H1 (cell line): ENCODE measurements around the gene ATG16L1. TPM values are rescaled to one million over a fixed set of nuclear protein-coding genes. Genes with fewer than 3 reads are reported as not detected.

ENCODE experiments used
- CTCF ChIA-PET: fragments of 300-600 bp; sonication (Branson Sonifier 250); formaldehyde crosslinking; loops from one replicate; lab custom pipeline; 2021; ENCODE audit not compliant: partially characterized antibody; lab: Charles Lee
- POLR2A ChIA-PET: fragments of 300-600 bp; sonication (Branson Sonifier 250); formaldehyde crosslinking; loops from one replicate; lab custom pipeline; 2021; ENCODE audit warnings: inconsistent platforms; ENCODE audit not compliant: partially characterized antibody; lab: Charles Lee
- DNase-seq, 2 experiments: peaks; one replicate each; pipeline versions ENCODE4 v3.0.0 to v3.0.0-alpha.2; 2010 to 2022; ENCODE audit warnings: low spot score in 2 of 2, low read depth in 1 of 2, mixed read lengths in 1 of 2
- FAIRE-seq: peaks from 2 replicates; lab custom pipeline; 2011; peaks lifted over from hg19 to GRCh38; lab: Jason Lieb, UNC
- H2AFZ ChIP-seq: 2 replicates; pipeline ENCODE4 v1.8.1; 2012; ENCODE audit warnings: low read length, inconsistent platforms
- H2AK5ac ChIP-seq: 2 replicates; pipeline ENCODE4 v1.6.1; 2013; ENCODE audit warnings: low read depth, low read length
- H2BK120ac ChIP-seq: replicated peaks from 2 replicates; pipeline ENCODE3; 2013; ENCODE audit warnings: low read depth, low read length, inconsistent platforms
- H2BK12ac ChIP-seq: 2 replicates; pipeline ENCODE4 v1.6.1; 2013; ENCODE audit warnings: low read depth, low read length
- H2BK15ac ChIP-seq: 2 replicates; pipeline ENCODE4 v1.6.1; 2013; ENCODE audit warnings: low read length
- H2BK20ac ChIP-seq: 2 replicates; pipeline ENCODE4 v1.6.1; 2013; ENCODE audit warnings: low read length
- H2BK5ac ChIP-seq: 2 replicates; pipeline ENCODE4 v1.6.1; 2013; ENCODE audit warnings: low read depth, low read length
- H3K14ac ChIP-seq: 2 replicates; pipeline ENCODE4 v1.6.1; 2013; ENCODE audit warnings: inconsistent platforms; ENCODE audit not compliant: insufficient read length
- H3K18ac ChIP-seq: 2 replicates; pipeline ENCODE4 v1.6.1; 2013; ENCODE audit warnings: low read length; ENCODE audit errors: extremely low read depth
- H3K23ac ChIP-seq: 2 replicates; pipeline ENCODE4 v1.6.1; 2013; ENCODE audit warnings: inconsistent platforms; ENCODE audit not compliant: insufficient read length
- H3K23me2 ChIP-seq: 2 replicates; pipeline ENCODE4 v1.6.1; 2013; ENCODE audit warnings: low read depth, low read length
- H3K27ac ChIP-seq: 2 replicates; pipeline ENCODE4 v1.6.1; 2011; ENCODE audit warnings: low read depth, low read length, inconsistent platforms
- H3K27me3 ChIP-seq, 4 experiments: replicated peaks in 1 of 4; 1 replicate in 1 of 4; 2 replicates in 3 of 4; pipeline versions ENCODE4 v1.6.1 to v1.8.1; 2011 to 2013; ENCODE audit warnings: low read length in 3 of 4, mild to moderate bottlenecking in 3 of 4, inconsistent platforms in 2 of 4, mixed read lengths in 2 of 4, moderate library complexity in 1 of 4; ENCODE audit not compliant: control insufficient read depth in 3 of 4, insufficient read depth in 3 of 4; ENCODE audit errors: extremely low read depth in 1 of 4
- H3K36me3 ChIP-seq, 4 experiments: 2 replicates each; pipeline versions ENCODE4 v1.6.1 to v1.8.1; 2011 to 2013; ENCODE audit warnings: mild to moderate bottlenecking in 4 of 4, low read length in 3 of 4, moderate library complexity in 2 of 4, control low read depth in 1 of 4, inconsistent platforms in 1 of 4; ENCODE audit not compliant: insufficient read depth in 4 of 4, control insufficient read depth in 2 of 4
- H3K4ac ChIP-seq: replicated peaks from 2 replicates; pipeline ENCODE3; 2013; ENCODE audit warnings: low read length, low read depth, mixed read lengths, inconsistent platforms; ENCODE audit not compliant: insufficient read length
- H3K4me1 ChIP-seq, 4 experiments: replicated peaks in 1 of 4; 1 replicate in 1 of 4; 2 replicates in 3 of 4; pipeline versions ENCODE4 v1.6.1 to v1.8.1; 2011 to 2013; ENCODE audit warnings: low read length in 3 of 4, inconsistent platforms in 2 of 4, mixed read lengths in 1 of 4; ENCODE audit not compliant: insufficient read depth in 4 of 4, control insufficient read depth in 3 of 4
- H3K4me2 ChIP-seq, 2 experiments: 2 replicates each; pipeline versions ENCODE4 v1.6.1 to v1.8.1; 2011 to 2013; ENCODE audit warnings: low read depth in 2 of 2, low read length in 2 of 2, control low read depth in 1 of 2, inconsistent platforms in 1 of 2, mild to moderate bottlenecking in 1 of 2; ENCODE audit not compliant: insufficient read depth in 1 of 2
- H3K4me3 ChIP-seq, 4 experiments: fragments of 200-600, 300-600 bp in 1 of 4; sonication (generic), shearing (Covaris generic), sonication (Bioruptor Twin) in 1 of 4; 2 replicates each; pipeline versions ENCODE4 v1.5.1 to v1.8.1; 2011 to 2016; ENCODE audit warnings: low read length in 4 of 4, low read depth in 3 of 4, control low read depth in 2 of 4, inconsistent platforms in 2 of 4, mild to moderate bottlenecking in 2 of 4, mixed read lengths in 1 of 4, moderate library complexity in 1 of 4; ENCODE audit not compliant: insufficient read depth in 2 of 4; ENCODE audit errors: extremely low read depth in 1 of 4
- H3K56ac ChIP-seq: replicated peaks from 2 replicates; pipeline ENCODE3; 2013; ENCODE audit warnings: low read depth, mild to moderate bottlenecking, mixed read lengths, low read length, inconsistent platforms; ENCODE audit not compliant: insufficient read length
- H3K79me1 ChIP-seq: 2 replicates; pipeline ENCODE4 v1.6.1; 2013; ENCODE audit warnings: low read depth, low read length, control low read depth
- H3K79me2 ChIP-seq, 2 experiments: 2 replicates each; pipeline versions ENCODE4 v1.6.1 to v1.8.1; 2012 to 2013; ENCODE audit warnings: low read length in 2 of 2, mild to moderate bottlenecking in 2 of 2, inconsistent platforms in 1 of 2; ENCODE audit not compliant: insufficient read depth in 2 of 2, control insufficient read depth in 1 of 2
- H3K9ac ChIP-seq, 4 experiments: replicated peaks in 1 of 4; 1 replicate in 1 of 4; 2 replicates in 3 of 4; pipeline versions ENCODE4 v1.6.1 to v1.8.1; 2011 to 2013; ENCODE audit warnings: low read depth in 3 of 4, low read length in 3 of 4, control low read depth in 2 of 4, mild to moderate bottlenecking in 2 of 4, moderate library complexity in 2 of 4, inconsistent platforms in 1 of 4; ENCODE audit errors: extremely low read depth in 1 of 4
- H3K9me3 ChIP-seq, 2 experiments: 2 replicates each; pipeline versions ENCODE4 v1.6.1 to v1.8.1; 2012 to 2013; ENCODE audit warnings: mild to moderate bottlenecking in 2 of 2, moderate library complexity in 2 of 2, control low read depth in 1 of 2, inconsistent platforms in 1 of 2, low read depth in 1 of 2, low read length in 1 of 2, mixed read lengths in 1 of 2; ENCODE audit not compliant: insufficient read depth in 2 of 2
- H4K20me1 ChIP-seq, 2 experiments: replicated peaks in 1 of 2; 2 replicates each; pipeline versions ENCODE3 to v1.8.1; 2011 to 2013; ENCODE audit warnings: inconsistent platforms in 2 of 2, low read length in 2 of 2, mild to moderate bottlenecking in 1 of 2; ENCODE audit not compliant: insufficient read depth in 2 of 2, control insufficient read depth in 1 of 2
- H4K5ac ChIP-seq: 2 replicates; pipeline ENCODE4 v1.6.1; 2013; ENCODE audit warnings: low read length, low read depth, mixed read lengths, inconsistent platforms; ENCODE audit not compliant: insufficient read length
- H4K8ac ChIP-seq: 2 replicates; pipeline ENCODE4 v1.8.0; 2013; ENCODE audit warnings: mild to moderate bottlenecking, moderate library complexity, low read length, inconsistent platforms; ENCODE audit not compliant: insufficient read depth; ENCODE audit errors: extremely low read depth
- H4K91ac ChIP-seq: replicated peaks from 2 replicates; pipeline ENCODE3; 2013; ENCODE audit warnings: low read length, mixed read lengths, inconsistent platforms; ENCODE audit not compliant: insufficient read length
- EP300 ChIP-seq, 2 experiments: IDR thresholded peaks; 1 replicate in 1 of 2; 2 replicates in 1 of 2; pipeline ENCODE4 v1.6.1; 2011 to 2012; ENCODE audit warnings: low read depth in 2 of 2, low read length in 2 of 2, mild to moderate bottlenecking in 2 of 2, borderline replicate concordance in 1 of 2, inconsistent platforms in 1 of 2, moderate library complexity in 1 of 2
- KDM5A ChIP-seq: fragments of 200-600 bp; IDR thresholded peaks from 2 replicates; pipeline ENCODE4 v1.7.1; 2012; ENCODE audit warnings: mild to moderate bottlenecking, low read length, inconsistent platforms, mixed read lengths
- POLR2AphosphoS5 ChIP-seq: IDR thresholded peaks from 2 replicates; pipeline ENCODE4 v1.6.1; 2011; ENCODE audit warnings: low read depth, low read length
- SP1 ChIP-seq: IDR thresholded peaks from 2 replicates; pipeline ENCODE4 v1.6.1; 2011; ENCODE audit warnings: low read depth, low read length
- TBP ChIP-seq: IDR thresholded peaks from 2 replicates; pipeline ENCODE4 v1.6.1; 2011; ENCODE audit warnings: low read depth, low read length, improper control_type of control experiment
- TEAD4 ChIP-seq: IDR thresholded peaks from 2 replicates; pipeline ENCODE4 v1.6.1; 2012; ENCODE audit warnings: low read depth, low read length, inconsistent platforms, mixed read lengths
- YY1 ChIP-seq: IDR thresholded peaks from 2 replicates; pipeline ENCODE4 v1.6.1; 2011; ENCODE audit warnings: low read depth, mild to moderate bottlenecking, low read length
- WGBS, 2 experiments: shearing (Covaris generic) in 1 of 2; methylation state at CpG; one replicate each; pipeline versions ENCODE4 v1.1.6 to v1.1.7; 2013 to 2015; ENCODE audit warnings: low lambda C conversion rate in 2 of 2, mixed read lengths in 2 of 2, inconsistent platforms in 1 of 2, low coverage in 1 of 2, missing lambda C conversion rate in 1 of 2; ENCODE audit not compliant: insufficient replicate concordance in 2 of 2, insufficient coverage in 1 of 2, insufficient read length in 1 of 2; ENCODE audit errors: extremely low coverage in 1 of 2, missing lambda C conversion rate in 1 of 2; 5-methylcytosine and 5-hydroxymethylcytosine counted together
- polyA plus RNA-seq, 7 experiments: library from polyadenylated mRNA; depleted of rRNA in 3 of 7; stranded (reverse) in 5 of 7; unstranded in 2 of 7; fragments of >200 nt in 5 of 7; fragments of 200-250 nt in 2 of 7; gene quantifications; 1 replicate in 5 of 7; 2 replicates in 1 of 7; 4 replicates in 1 of 7; pipeline versions ENCODE4 v1.2.1 to v1.2.3, GENCODE V29; 2011 to 2013; ENCODE audit warnings: missing spikeins in 2 of 7, mixed read lengths in 2 of 7
- total RNA-seq: library from RNA; stranded (reverse); fragmentation: NEBNext Ultra II Directional; extraction: Animal tissue kit (Norgen Biotek cat#: 25700); gene quantifications from 2 replicates; pipeline ENCODE4 v1.2.1, GENCODE V29; 2021

The ATG16L1 gene
- total and polyA plus RNA-seq, 2 of the 8 experiments (the other 6 are each of a cell fraction or from before 2014, with no cell fraction given), result 18.3 to 31.0 TPM

GRCh38 chr2:233210843-233211547 is 40.5 kb upstream of the ATG16L1 start:
- peak overlapping the region; percentile 93; the same call in 1 of the 2 replicates for H2BK12ac ChIP-seq
- H3K79me2 ChIP-seq, result no peaks in the 10 kb centered on the region
- FAIRE-seq, result no peak
- H3K4me3 ChIP-seq, result no peak overlapping the region
- H3K4ac ChIP-seq, result no peak overlapping the region
- no peak overlapping the region for H3K9ac ChIP-seq
- H3K4me2 ChIP-seq, result no peak overlapping the region
- WGBS, 2 experiments, result 80% methylated on average over 12 of the region's 18 CpGs; no CpG with 5 or more reads in 1 of the 2 experiments
- no peak overlapping the region for H3K14ac ChIP-seq
- H2BK20ac ChIP-seq, result peak overlapping the region; percentile 73; the same call in 1 of the 2 replicates
- no peaks in the 10 kb centered on the region for H3K23me2 ChIP-seq
- H3K4me1 ChIP-seq, result peaks cover 6 to 18% (median 16%) of the 10 kb centered on the region in 4 experiments
- H3K18ac ChIP-seq, result peak overlapping the region; percentile 52; the same call in 1 of the 2 replicates
- H3K27ac ChIP-seq, result no peak overlapping the region
- no peak for DNase-seq
- H2BK5ac ChIP-seq, result peak overlapping the region; percentile 55; the same call in 1 of the 2 replicates
- ChIA-PET POLR2A (interaction anchor here (0.6 to 1.0 kb wide), 2 partner anchors 8 to 87 kb away, joined by 3 read pairs; no protein-coding TSS in a partner anchor), CTCF (interaction anchor here (0.6 to 2.1 kb wide), 8 partner anchors 11 to 182 kb away, joined by 3 to 13 read pairs (median 5); no protein-coding TSS in a partner anchor)
- H2AK5ac ChIP-seq, result 0 out of 2 replicates have a peak overlapping the region, but pooled peaks have one; percentile 85
- H4K91ac ChIP-seq, result no peak overlapping the region
- no peak overlapping the region for H3K56ac ChIP-seq
- no peak overlapping the region; the same call in 1 of the 2 replicates for H4K8ac ChIP-seq
- peak overlapping the region; percentile 31; the same call in 1 of the 2 replicates for H2BK15ac ChIP-seq
- H3K79me1 ChIP-seq, result no peaks in the 10 kb centered on the region
- no peak overlapping the region for H2AFZ ChIP-seq
- H3K36me3 ChIP-seq, result no peaks in the 10 kb centered on the region
- no peak overlapping the region for H2BK120ac ChIP-seq
- H3K23ac ChIP-seq, result no peak overlapping the region
- H3K27me3 ChIP-seq, result no peaks in the 10 kb centered on the region
- no peak overlapping the region for H4K5ac ChIP-seq
- TF ChIP-seq EP300 (IDR thresholded peaks at IDR 0.05; ENCODE audit: borderline replicate concordance in 1 of 2, low read depth in 2 of 2, low read length in 2 of 2) (no peak), TBP (no peak), KDM5A (no peak), TEAD4 (no peak), YY1 (no peak), SP1 (no peak), POLR2AphosphoS5 (no peak)
- no peaks in the 10 kb centered on the region for H3K9me3 ChIP-seq
- H4K20me1 ChIP-seq, result no peaks in the 10 kb centered on the region
